GM23338 (cell line): ENCODE results near the gene NRG3. TPM values are rescaled to one million over a fixed set of nuclear protein-coding genes. Genes with fewer than 3 reads are reported as not detected.
A peak's percentile ranks its signal among the peaks of the same experiment; 100 is the strongest.

Experiments
- ATAC-seq: fragments of 200-7000 bp; cut with Tn5 transposase; 3 replicates; pipeline ENCODE4 v1.9.1; 2020
- DNase-seq: peaks from one replicate; pipeline ENCODE4 v3.0.0-alpha.2; 2015; ENCODE audit warnings: low spot score
- H2AFZ ChIP-seq: fragments of 200-600 bp; sonication (generic); 2 replicates; pipeline ENCODE4 v1.8.0; 2016; ENCODE audit warnings: antibody characterized with exemption, mild to moderate bottlenecking, moderate library complexity
- H3F3A ChIP-seq: fragments of 200-600 bp; sonication (generic); replicated peaks from 2 replicates; pipeline ENCODE4 v1.8.0; 2017; ENCODE audit warnings: antibody characterized with exemption, mixed run types, low read depth
- H3K27ac ChIP-seq: fragments of 200-600 bp; sonication (generic); 2 replicates; pipeline ENCODE4 v1.6.1; 2016; ENCODE audit warnings: low read depth
- H3K27me3 ChIP-seq: fragments of 200-600 bp; sonication (generic); 2 replicates; pipeline ENCODE4 v1.8.0; 2016; ENCODE audit warnings: mild to moderate bottlenecking, mixed run types, moderate library complexity; ENCODE audit not compliant: insufficient read depth
- H3K36me3 ChIP-seq: fragments of 200-600 bp; sonication (generic); 2 replicates; pipeline ENCODE4 v1.8.0; 2016; ENCODE audit warnings: mild to moderate bottlenecking; ENCODE audit not compliant: insufficient read depth
- H3K4me1 ChIP-seq: fragments of 200-600 bp; sonication (generic); 2 replicates; pipeline ENCODE4 v1.8.0; 2016; ENCODE audit warnings: mild to moderate bottlenecking, moderate library complexity; ENCODE audit not compliant: insufficient read depth
- H3K4me2 ChIP-seq: fragments of 200-600 bp; sonication (generic); 2 replicates; pipeline ENCODE4 v1.7.1; 2017; ENCODE audit warnings: mixed run types
- H3K4me3 ChIP-seq: fragments of 200-600 bp; sonication (generic); 2 replicates; pipeline ENCODE4 v1.6.1; 2016; ENCODE audit warnings: mixed run types
- H3K79me2 ChIP-seq: fragments of 200-600 bp; sonication (generic); replicated peaks from 2 replicates; pipeline ENCODE4 v1.8.0; 2017; ENCODE audit warnings: mild to moderate bottlenecking; ENCODE audit not compliant: insufficient read depth
- H3K9me2 ChIP-seq: fragments of 200-600 bp; sonication (generic); 2 replicates; pipeline ENCODE4 v1.8.0; 2017; ENCODE audit not compliant: insufficient read depth
- H4K20me1 ChIP-seq: fragments of 200-600 bp; sonication (generic); replicated peaks from 2 replicates; pipeline ENCODE4 v1.8.0; 2017; ENCODE audit warnings: mild to moderate bottlenecking; ENCODE audit not compliant: insufficient read depth
- H3K27ac Mint-ChIP-seq: 2 replicates; pipeline ENCODE4 v1.8.0; 2020; ENCODE audit warnings: inconsistent platforms, mild to moderate bottlenecking, moderate library complexity, mixed read lengths
- H3K27me3 Mint-ChIP-seq: 3 replicates; pipeline ENCODE4 v1.8.0; 2022; ENCODE audit warnings: low read depth, mild to moderate bottlenecking, moderate library complexity, mixed read lengths, inconsistent platforms; ENCODE audit not compliant: insufficient read depth, poor library complexity
- H3K36me3 Mint-ChIP-seq: 3 replicates; pipeline ENCODE4 v1.8.0; 2021; ENCODE audit warnings: low read depth, mild to moderate bottlenecking, inconsistent platforms, moderate library complexity, mixed read lengths
- H3K4me1 Mint-ChIP-seq: 3 replicates; pipeline ENCODE4 v1.8.0; 2020; ENCODE audit warnings: mild to moderate bottlenecking, inconsistent platforms, mixed read lengths
- H3K4me3 Mint-ChIP-seq: 3 replicates; pipeline ENCODE4 v1.8.0; 2021; ENCODE audit warnings: moderate library complexity, mild to moderate bottlenecking, inconsistent platforms, mixed read lengths
- H3K9me3 Mint-ChIP-seq: 3 replicates; pipeline ENCODE4 v1.8.0; 2020; ENCODE audit warnings: moderate library complexity, mild to moderate bottlenecking, inconsistent platforms, mixed read lengths
- CREB1 ChIP-seq: fragments of 250-450 bp; sonication (Bioruptor Pico); IDR thresholded peaks from 2 replicates; pipeline ENCODE4 v1.5.0; 2020; ENCODE audit warnings: low read depth, mild to moderate bottlenecking, moderate library complexity
- JUNB ChIP-seq: IDR thresholded peaks from one replicate; pipeline ENCODE4 v1.6.1; 2016; ENCODE audit warnings: antibody characterized with exemption; ENCODE audit not compliant: unreplicated experiment
- NANOG ChIP-seq: IDR thresholded peaks from 2 replicates; pipeline ENCODE4 v1.6.1; 2016; ENCODE audit warnings: antibody characterized with exemption, borderline replicate concordance
- ZNF114 ChIP-seq: fragments of 250-450 bp; sonication (Bioruptor Pico); IDR thresholded peaks from 2 replicates; pipeline ENCODE4 v1.5.0; 2020; ENCODE audit warnings: mild to moderate bottlenecking, moderate library complexity
- polyA plus RNA-seq: library from polyadenylated mRNA; unstranded; fragments of >200 nt; fragmentation: Nextera tagmentation; extraction: Ambion mirVana; gene quantifications from 2 replicates; pipeline ENCODE4 v1.2.1, GENCODE V29; 2016
- total RNA-seq: library from RNA; depleted of rRNA; stranded (reverse); fragments of >200 nt; shearing (Covaris generic); gene quantifications from 2 replicates; pipeline ENCODE4 v1.2.3, GENCODE V29; 2014
- TF ChIP-seq, protein P1 (sequence below): fragments of 250-450 bp; sonication (Bioruptor Pico); IDR thresholded peaks from 2 replicates; pipeline ENCODE4 v1.5.0; 2020; ENCODE audit warnings: mild to moderate bottlenecking, moderate library complexity
- TF ChIP-seq, protein P2 (sequence below): IDR thresholded peaks from one replicate; pipeline ENCODE4 v1.6.1; 2018; ENCODE audit warnings: antibody characterized with exemption; ENCODE audit not compliant: unreplicated experiment

Gene NRG3
- total and polyA plus RNA-seq, 2 experiments from 2014 or later: 1.9 to 3.9 TPM

DNA sequence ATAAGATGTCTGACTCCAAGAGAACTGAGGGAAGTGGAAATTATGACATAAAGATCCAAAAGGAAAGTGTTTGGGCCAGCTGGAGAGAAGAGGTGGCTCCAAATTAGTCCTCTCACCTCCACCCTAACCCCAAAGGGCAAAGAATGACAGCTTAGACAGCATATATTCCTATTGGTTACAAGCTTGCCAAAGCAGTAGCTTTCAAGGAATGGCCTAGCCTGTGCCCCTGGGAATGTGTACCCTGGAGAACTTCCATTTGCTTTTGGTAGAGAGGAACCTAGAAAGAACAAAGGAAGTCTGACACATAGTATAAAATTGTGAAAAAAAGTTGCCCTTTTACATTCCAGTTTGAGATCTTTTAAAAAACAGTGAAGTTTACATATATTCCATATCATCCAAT is 11.2 kb upstream of the NRG3 start (continued):
- TF ChIP-seq, protein P1, sequence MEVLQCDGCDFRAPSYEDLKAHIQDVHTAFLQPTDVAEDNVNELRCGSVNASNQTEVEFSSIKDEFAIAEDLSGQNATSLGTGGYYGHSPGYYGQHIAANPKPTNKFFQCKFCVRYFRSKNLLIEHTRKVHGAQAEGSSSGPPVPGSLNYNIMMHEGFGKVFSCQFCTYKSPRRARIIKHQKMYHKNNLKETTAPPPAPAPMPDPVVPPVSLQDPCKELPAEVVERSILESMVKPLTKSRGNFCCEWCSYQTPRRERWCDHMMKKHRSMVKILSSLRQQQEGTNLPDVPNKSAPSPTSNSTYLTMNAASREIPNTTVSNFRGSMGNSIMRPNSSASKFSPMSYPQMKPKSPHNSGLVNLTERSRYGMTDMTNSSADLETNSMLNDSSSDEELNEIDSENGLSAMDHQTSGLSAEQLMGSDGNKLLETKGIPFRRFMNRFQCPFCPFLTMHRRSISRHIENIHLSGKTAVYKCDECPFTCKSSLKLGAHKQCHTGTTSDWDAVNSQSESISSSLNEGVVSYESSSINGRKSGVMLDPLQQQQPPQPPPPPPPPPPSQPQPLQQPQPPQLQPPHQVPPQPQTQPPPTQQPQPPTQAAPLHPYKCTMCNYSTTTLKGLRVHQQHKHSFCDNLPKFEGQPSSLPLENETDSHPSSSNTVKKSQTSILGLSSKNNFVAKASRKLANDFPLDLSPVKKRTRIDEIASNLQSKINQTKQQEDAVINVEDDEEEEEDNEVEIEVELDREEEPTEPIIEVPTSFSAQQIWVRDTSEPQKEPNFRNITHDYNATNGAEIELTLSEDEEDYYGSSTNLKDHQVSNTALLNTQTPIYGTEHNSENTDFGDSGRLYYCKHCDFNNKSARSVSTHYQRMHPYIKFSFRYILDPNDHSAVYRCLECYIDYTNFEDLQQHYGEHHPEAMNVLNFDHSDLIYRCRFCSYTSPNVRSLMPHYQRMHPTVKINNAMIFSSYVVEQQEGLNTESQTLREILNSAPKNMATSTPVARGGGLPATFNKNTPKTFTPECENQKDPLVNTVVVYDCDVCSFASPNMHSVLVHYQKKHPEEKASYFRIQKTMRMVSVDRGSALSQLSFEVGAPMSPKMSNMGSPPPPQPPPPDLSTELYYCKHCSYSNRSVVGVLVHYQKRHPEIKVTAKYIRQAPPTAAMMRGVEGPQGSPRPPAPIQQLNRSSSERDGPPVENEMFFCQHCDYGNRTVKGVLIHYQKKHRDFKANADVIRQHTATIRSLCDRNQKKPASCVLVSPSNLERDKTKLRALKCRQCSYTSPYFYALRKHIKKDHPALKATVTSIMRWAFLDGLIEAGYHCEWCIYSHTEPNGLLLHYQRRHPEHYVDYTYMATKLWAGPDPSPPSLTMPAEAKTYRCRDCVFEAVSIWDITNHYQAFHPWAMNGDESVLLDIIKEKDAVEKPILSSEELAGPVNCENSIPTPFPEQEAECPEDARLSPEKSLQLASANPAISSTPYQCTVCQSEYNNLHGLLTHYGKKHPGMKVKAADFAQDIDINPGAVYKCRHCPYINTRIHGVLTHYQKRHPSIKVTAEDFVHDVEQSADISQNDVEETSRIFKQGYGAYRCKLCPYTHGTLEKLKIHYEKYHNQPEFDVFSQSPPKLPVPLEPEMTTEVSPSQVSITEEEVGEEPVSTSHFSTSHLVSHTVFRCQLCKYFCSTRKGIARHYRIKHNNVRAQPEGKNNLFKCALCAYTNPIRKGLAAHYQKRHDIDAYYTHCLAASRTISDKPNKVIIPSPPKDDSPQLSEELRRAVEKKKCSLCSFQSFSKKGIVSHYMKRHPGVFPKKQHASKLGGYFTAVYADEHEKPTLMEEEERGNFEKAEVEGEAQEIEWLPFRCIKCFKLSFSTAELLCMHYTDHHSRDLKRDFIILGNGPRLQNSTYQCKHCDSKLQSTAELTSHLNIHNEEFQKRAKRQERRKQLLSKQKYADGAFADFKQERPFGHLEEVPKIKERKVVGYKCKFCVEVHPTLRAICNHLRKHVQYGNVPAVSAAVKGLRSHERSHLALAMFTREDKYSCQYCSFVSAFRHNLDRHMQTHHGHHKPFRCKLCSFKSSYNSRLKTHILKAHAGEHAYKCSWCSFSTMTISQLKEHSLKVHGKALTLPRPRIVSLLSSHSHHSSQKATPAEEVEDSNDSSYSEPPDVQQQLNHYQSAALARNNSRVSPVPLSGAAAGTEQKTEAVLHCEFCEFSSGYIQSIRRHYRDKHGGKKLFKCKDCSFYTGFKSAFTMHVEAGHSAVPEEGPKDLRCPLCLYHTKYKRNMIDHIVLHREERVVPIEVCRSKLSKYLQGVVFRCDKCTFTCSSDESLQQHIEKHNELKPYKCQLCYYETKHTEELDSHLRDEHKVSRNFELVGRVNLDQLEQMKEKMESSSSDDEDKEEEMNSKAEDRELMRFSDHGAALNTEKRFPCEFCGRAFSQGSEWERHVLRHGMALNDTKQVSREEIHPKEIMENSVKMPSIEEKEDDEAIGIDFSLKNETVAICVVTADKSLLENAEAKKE (CRISPR knock-in tag): no peak
- TF ChIP-seq ZNF114 (CRISPR knock-in tag) (no peak), CREB1 (CRISPR knock-in tag) (no peak)
- TF ChIP-seq, protein P2, sequence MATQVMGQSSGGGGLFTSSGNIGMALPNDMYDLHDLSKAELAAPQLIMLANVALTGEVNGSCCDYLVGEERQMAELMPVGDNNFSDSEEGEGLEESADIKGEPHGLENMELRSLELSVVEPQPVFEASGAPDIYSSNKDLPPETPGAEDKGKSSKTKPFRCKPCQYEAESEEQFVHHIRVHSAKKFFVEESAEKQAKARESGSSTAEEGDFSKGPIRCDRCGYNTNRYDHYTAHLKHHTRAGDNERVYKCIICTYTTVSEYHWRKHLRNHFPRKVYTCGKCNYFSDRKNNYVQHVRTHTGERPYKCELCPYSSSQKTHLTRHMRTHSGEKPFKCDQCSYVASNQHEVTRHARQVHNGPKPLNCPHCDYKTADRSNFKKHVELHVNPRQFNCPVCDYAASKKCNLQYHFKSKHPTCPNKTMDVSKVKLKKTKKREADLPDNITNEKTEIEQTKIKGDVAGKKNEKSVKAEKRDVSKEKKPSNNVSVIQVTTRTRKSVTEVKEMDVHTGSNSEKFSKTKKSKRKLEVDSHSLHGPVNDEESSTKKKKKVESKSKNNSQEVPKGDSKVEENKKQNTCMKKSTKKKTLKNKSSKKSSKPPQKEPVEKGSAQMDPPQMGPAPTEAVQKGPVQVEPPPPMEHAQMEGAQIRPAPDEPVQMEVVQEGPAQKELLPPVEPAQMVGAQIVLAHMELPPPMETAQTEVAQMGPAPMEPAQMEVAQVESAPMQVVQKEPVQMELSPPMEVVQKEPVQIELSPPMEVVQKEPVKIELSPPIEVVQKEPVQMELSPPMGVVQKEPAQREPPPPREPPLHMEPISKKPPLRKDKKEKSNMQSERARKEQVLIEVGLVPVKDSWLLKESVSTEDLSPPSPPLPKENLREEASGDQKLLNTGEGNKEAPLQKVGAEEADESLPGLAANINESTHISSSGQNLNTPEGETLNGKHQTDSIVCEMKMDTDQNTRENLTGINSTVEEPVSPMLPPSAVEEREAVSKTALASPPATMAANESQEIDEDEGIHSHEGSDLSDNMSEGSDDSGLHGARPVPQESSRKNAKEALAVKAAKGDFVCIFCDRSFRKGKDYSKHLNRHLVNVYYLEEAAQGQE: no peak

DNA sequence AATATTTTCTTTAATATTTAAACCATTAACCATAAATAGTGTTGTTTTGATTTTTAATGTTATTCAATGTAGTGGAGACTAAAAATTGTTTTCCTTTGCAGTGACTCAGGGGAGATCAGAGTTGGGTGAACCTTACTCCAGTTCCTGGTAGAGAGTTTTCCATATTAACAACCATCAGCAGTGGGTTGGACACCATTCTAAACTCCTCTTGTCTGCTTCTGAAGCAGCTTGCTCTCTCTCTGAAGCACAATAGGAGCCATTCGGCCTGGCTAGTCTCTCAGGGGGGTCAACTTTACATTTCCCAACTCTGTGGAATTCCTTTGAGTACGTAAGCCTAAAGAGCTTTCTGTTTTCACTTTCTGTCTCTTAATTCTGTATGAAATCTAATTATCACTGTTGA is 9.4 kb upstream of the NRG3 start:
- ATAC-seq: peak; percentile 80
- no peak overlapping the region for H3K27ac ChIP-seq
- Mint-ChIP-seq H3K36me3 (peaks cover 20% of the 10 kb centered on the region; the same call in 2 of the 3 replicates), H3K4me1 (peaks cover 15% of the 10 kb centered on the region), H3K27ac (no peak overlapping the region), H3K9me3 (peaks cover 21% of the 10 kb centered on the region), H3K27me3 (no peaks in the 10 kb centered on the region), H3K4me3 (no peak overlapping the region)
- H3K4me2 ChIP-seq: no peak overlapping the region
- no peaks in the 10 kb centered on the region for H3K79me2 ChIP-seq
- DNase-seq: peak; percentile 46
- no peaks in the 10 kb centered on the region for H3K27me3 ChIP-seq
- H3K4me3 ChIP-seq: no peak overlapping the region
- H2AFZ ChIP-seq: no peak overlapping the region
- H3F3A ChIP-seq: no peaks in the 10 kb centered on the region
- 0 out of 2 replicates have a peak, but pooled peaks cover 5% of the 10 kb centered on the region for H3K36me3 ChIP-seq
- H4K20me1 ChIP-seq: no peaks in the 10 kb centered on the region
- peaks cover 5% of the 10 kb centered on the region; the same call in 1 of the 2 replicates for H3K4me1 ChIP-seq
- H3K9me2 ChIP-seq: no peaks in the 10 kb centered on the region
- TF ChIP-seq JUNB (no peak), CREB1 (CRISPR knock-in tag) (no peak), NANOG (no peak), ZNF114 (CRISPR knock-in tag) (no peak)
- TF ChIP-seq, protein P2: no peak
